Heart left ventricle (tissue), 13 donors: ENCODE data around the gene MROH7.
"Not testable (repeated sequence)": the region's sequence is repeated elsewhere in the genome, so short reads cannot be mapped to it uniquely, and the experiment has no call there.

Source experiments
- CTCF ChIP-seq, 12 donors: fragments of 200-600 bp; sonication (generic) in 4 of 12; IDR thresholded peaks; one replicate each; pipeline versions ENCODE4 v1.5.0 to v1.8.0; 2018 to 2022; ENCODE audit warnings: antibody characterized with exemption in 12 of 12, mild to moderate bottlenecking in 5 of 12
- POLR2A ChIP-seq, 2 donors: fragments of 450-650 bp; IDR thresholded peaks; one replicate each; pipeline ENCODE4 v1.6.1; 2017; ENCODE audit warnings: antibody characterized with exemption in 2 of 2, mild to moderate bottlenecking in 2 of 2, moderate library complexity in 2 of 2
- donor health status: ischemic (EF 13 %, LVEDD 7.1; RV severe dilation, severe dysfunction).
- donor health status: DM: no; HTN: yes; CAD: no.
- donor health status: DM: no; HTN: no; CAD: no.
- donor health status: ischemic (EF 25% LVEDD 6.9; RV normal size, moderate dysfunction).
- donor health status: ischemic (EF 25% LVEDD 5.7; RV mildly dilated, moderate dysfunction).
- donor health status: ischemic (EF 35%, LVEDD 5.7; RV mildly dilated, moderate dysfunction).
- donor health status: nonischemic (EF 11% LVEDD 7.7; RV severe dilation, severe dysfunction).
- donor health status: DM: yes; HTN: yes; CAD: no.
- donor health status: PGD.
- donor health status: ischemic (EF 29% LVEDD 5.4; RV normal size, mild dysfunction).
- donor health status: nonischemic (EF 23%, LVEDD 6.1; RV moderate dilation, normal function).

DNA sequence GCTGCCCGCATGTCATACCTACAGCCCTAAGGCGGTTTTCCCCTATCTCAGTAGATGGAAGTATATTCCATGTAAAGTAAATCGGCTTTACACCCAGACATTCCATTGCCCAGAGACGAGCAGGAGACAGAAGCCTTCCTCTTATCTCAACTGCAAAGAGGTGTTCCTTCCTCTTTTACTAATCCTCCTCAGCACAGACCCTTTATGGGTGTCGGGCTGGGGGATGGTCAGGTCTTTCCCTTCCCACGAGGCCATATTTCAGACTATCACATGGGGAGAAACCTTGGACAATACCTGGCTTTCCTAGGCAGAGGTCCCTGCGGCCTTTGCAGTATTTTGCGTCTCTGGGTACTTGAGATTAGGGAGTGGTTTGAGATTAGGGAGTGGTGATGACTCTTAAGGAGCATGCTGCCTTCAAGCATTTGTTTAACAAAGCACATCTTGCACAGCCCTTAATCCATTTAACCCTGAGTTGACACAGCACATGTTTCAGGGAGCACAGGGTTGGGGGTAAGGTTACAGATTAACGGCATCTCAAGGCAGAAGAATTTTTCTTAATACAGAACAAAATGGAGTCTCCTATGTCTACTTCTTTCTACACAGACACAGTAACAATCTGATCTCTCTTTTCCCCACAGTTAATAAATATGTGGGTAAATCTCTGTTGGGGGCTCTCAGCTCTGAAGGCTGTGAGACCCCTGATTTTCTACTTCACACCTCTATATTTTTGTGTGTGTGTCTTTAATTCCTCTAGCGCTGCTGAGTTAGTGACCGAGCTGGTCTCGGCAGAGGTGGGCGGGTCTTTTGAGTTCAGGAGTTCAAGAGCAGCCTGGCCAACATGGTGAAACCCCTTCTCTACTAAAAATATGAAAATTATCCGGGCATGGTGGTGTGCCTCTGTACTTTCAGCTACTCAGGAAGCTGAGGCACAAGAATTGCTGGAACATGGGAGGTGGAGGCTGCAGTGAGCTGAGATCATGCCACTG, 4.8 kb upstream of the MROH7 start:
- not testable (repeated sequence) for TF ChIP-seq CTCF, POLR2A (IDR thresholded peaks at IDR 0.05)
